Progenitor cell of endocrine pancreas (in vitro differentiated cells): Measurements from ENCODE around the gene TMEM200A. TPM values are rescaled to one million over a fixed set of nuclear protein-coding genes. Genes with fewer than 3 reads are reported as not detected.

ENCODE experiments used
- DNase-seq: peaks from one replicate; pipeline ENCODE4 v3.0.0; 2021; ENCODE audit warnings: low spot score; ENCODE audit not compliant: unreplicated experiment
- H3K27ac Mint-ChIP-seq: 2 replicates; pipeline ENCODE4 v1.8.0; 2021; ENCODE audit warnings: mild to moderate bottlenecking, moderate library complexity, mixed read lengths
- H3K27me3 Mint-ChIP-seq: 2 replicates; pipeline ENCODE4 v1.8.0; 2021; ENCODE audit warnings: mixed read lengths
- H3K36me3 Mint-ChIP-seq: 2 replicates; pipeline ENCODE4 v1.8.0; 2022; ENCODE audit warnings: mixed read lengths; ENCODE audit not compliant: insufficient read depth
- H3K4me1 Mint-ChIP-seq: 2 replicates; pipeline ENCODE4 v1.8.0; 2021; ENCODE audit warnings: low read depth, mixed read lengths
- H3K4me3 Mint-ChIP-seq: 2 replicates; pipeline ENCODE4 v1.8.0; 2021; ENCODE audit warnings: low read depth, mild to moderate bottlenecking, moderate library complexity, mixed read lengths
- H3K9me3 Mint-ChIP-seq: 2 replicates; pipeline ENCODE4 v1.8.0; 2021; ENCODE audit warnings: low read depth, mixed read lengths
- CTCF ChIP-seq: fragments of 200-600 bp; sonication (generic); IDR thresholded peaks from one replicate; pipeline ENCODE4 v1.5.0; 2021; ENCODE audit warnings: antibody characterized with exemption, mild to moderate bottlenecking; ENCODE audit not compliant: unreplicated experiment
- total RNA-seq: library from RNA; stranded (reverse); gene quantifications from 2 replicates; pipeline ENCODE4 v1.2.1, GENCODE V29; 2021

Gene TMEM200A
- total RNA-seq, 1 donor from 2014 or later: 13.0 TPM

GRCh38 chr6:130409418-130410100, 43.7 kb downstream of the TMEM200A start:
- H3K4me1 Mint-ChIP-seq: no peaks in the 10 kb centered on the region
- no peak for DNase-seq
- peaks cover 8% of the 10 kb centered on the region for H3K36me3 Mint-ChIP-seq
- H3K27ac Mint-ChIP-seq: no peak overlapping the region
- TF ChIP-seq CTCF: no peak
- no peak overlapping the region for H3K4me3 Mint-ChIP-seq
- peaks cover 11% of the 10 kb centered on the region for H3K9me3 Mint-ChIP-seq
- H3K27me3 Mint-ChIP-seq: no peaks in the 10 kb centered on the region

GRCh38 chr6:130411481-130411880, 45.7 kb downstream of the TMEM200A start:
- Mint-ChIP-seq H3K4me3 (no peak overlapping the region), H3K27me3 (no peaks in the 10 kb centered on the region), H3K27ac (no peak overlapping the region), H3K4me1 (no peaks in the 10 kb centered on the region), H3K9me3 (peaks cover 11% of the 10 kb centered on the region), H3K36me3 (peaks cover 8% of the 10 kb centered on the region)
- TF ChIP-seq CTCF: no peak
- no peak for DNase-seq

- no peak overlapping the region for H3K4me3 Mint-ChIP-seq
- H3K9me3 Mint-ChIP-seq: peaks cover 11% of the 10 kb centered on the region
- DNase-seq: no peak
- H3K36me3 Mint-ChIP-seq: peaks cover 8% of the 10 kb centered on the region
- no peak for TF ChIP-seq CTCF
- no peaks in the 10 kb centered on the region for H3K4me1 Mint-ChIP-seq
- no peak overlapping the region for H3K27ac Mint-ChIP-seq
- H3K27me3 Mint-ChIP-seq: no peaks in the 10 kb centered on the region
Observed at GRCh38 chr6:130412556-130413290, 46.9 kb downstream of the TMEM200A start.

- no peak overlapping the region for H3K27ac Mint-ChIP-seq
- peaks cover 1% of the 10 kb centered on the region for H3K4me1 Mint-ChIP-seq
- no peaks in the 10 kb centered on the region for H3K9me3 Mint-ChIP-seq
- no peak overlapping the region for H3K4me3 Mint-ChIP-seq
- TF ChIP-seq CTCF: no peak
- DNase-seq: no peak
- H3K36me3 Mint-ChIP-seq: peaks cover 3% of the 10 kb centered on the region
- no peaks in the 10 kb centered on the region for H3K27me3 Mint-ChIP-seq
Observed at GRCh38 chr6:130417951-130418350, 52.1 kb downstream of the TMEM200A start.

GRCh38 chr6:130420911-130421310, 55.1 kb downstream of the TMEM200A start:
- H3K4me1 Mint-ChIP-seq: peaks cover 10% of the 10 kb centered on the region
- H3K36me3 Mint-ChIP-seq: no peaks in the 10 kb centered on the region
- no peaks in the 10 kb centered on the region for H3K9me3 Mint-ChIP-seq
- no peak overlapping the region for H3K4me3 Mint-ChIP-seq
- TF ChIP-seq CTCF: no peak
- DNase-seq: no peak
- H3K27ac Mint-ChIP-seq: no peak overlapping the region
- no peaks in the 10 kb centered on the region for H3K27me3 Mint-ChIP-seq
